H1 (cell line): ENCODE data around the gene ISCA2. TPM values are rescaled to one million over a fixed set of nuclear protein-coding genes. Genes with fewer than 3 reads are reported as not detected.

Experiments
- CTCF ChIA-PET: fragments of 300-600 bp; sonication (Branson Sonifier 250); formaldehyde crosslinking; loops from one replicate; lab custom pipeline; 2021; ENCODE audit not compliant: partially characterized antibody; lab: Charles Lee
- POLR2A ChIA-PET: fragments of 300-600 bp; sonication (Branson Sonifier 250); formaldehyde crosslinking; loops from one replicate; lab custom pipeline; 2021; ENCODE audit warnings: inconsistent platforms; ENCODE audit not compliant: partially characterized antibody; lab: Charles Lee
- DNase-seq, 2 experiments: peaks; one replicate each; pipeline versions ENCODE4 v3.0.0 to v3.0.0-alpha.2; 2010 to 2022; ENCODE audit warnings: low spot score in 2 of 2, low read depth in 1 of 2, mixed read lengths in 1 of 2
- FAIRE-seq: peaks from 2 replicates; lab custom pipeline; 2011; peaks lifted over from hg19 to GRCh38; lab: Jason Lieb, UNC
- H2AFZ ChIP-seq: 2 replicates; pipeline ENCODE4 v1.8.1; 2012; ENCODE audit warnings: low read length, inconsistent platforms
- H2AK5ac ChIP-seq: 2 replicates; pipeline ENCODE4 v1.6.1; 2013; ENCODE audit warnings: low read depth, low read length
- H2BK120ac ChIP-seq: replicated peaks from 2 replicates; pipeline ENCODE3; 2013; ENCODE audit warnings: low read depth, low read length, inconsistent platforms
- H2BK12ac ChIP-seq: 2 replicates; pipeline ENCODE4 v1.6.1; 2013; ENCODE audit warnings: low read depth, low read length
- H2BK15ac ChIP-seq: 2 replicates; pipeline ENCODE4 v1.6.1; 2013; ENCODE audit warnings: low read length
- H2BK20ac ChIP-seq: 2 replicates; pipeline ENCODE4 v1.6.1; 2013; ENCODE audit warnings: low read length
- H2BK5ac ChIP-seq: 2 replicates; pipeline ENCODE4 v1.6.1; 2013; ENCODE audit warnings: low read depth, low read length
- H3K14ac ChIP-seq: 2 replicates; pipeline ENCODE4 v1.6.1; 2013; ENCODE audit warnings: inconsistent platforms; ENCODE audit not compliant: insufficient read length
- H3K18ac ChIP-seq: 2 replicates; pipeline ENCODE4 v1.6.1; 2013; ENCODE audit warnings: low read length; ENCODE audit errors: extremely low read depth
- H3K23ac ChIP-seq: 2 replicates; pipeline ENCODE4 v1.6.1; 2013; ENCODE audit warnings: inconsistent platforms; ENCODE audit not compliant: insufficient read length
- H3K23me2 ChIP-seq: 2 replicates; pipeline ENCODE4 v1.6.1; 2013; ENCODE audit warnings: low read depth, low read length
- H3K27ac ChIP-seq: 2 replicates; pipeline ENCODE4 v1.6.1; 2011; ENCODE audit warnings: low read depth, low read length, inconsistent platforms
- H3K27me3 ChIP-seq, 4 experiments: replicated peaks in 1 of 4; 1 replicate in 1 of 4; 2 replicates in 3 of 4; pipeline versions ENCODE4 v1.6.1 to v1.8.1; 2011 to 2013; ENCODE audit warnings: low read length in 3 of 4, mild to moderate bottlenecking in 3 of 4, inconsistent platforms in 2 of 4, mixed read lengths in 2 of 4, moderate library complexity in 1 of 4; ENCODE audit not compliant: control insufficient read depth in 3 of 4, insufficient read depth in 3 of 4; ENCODE audit errors: extremely low read depth in 1 of 4
- H3K36me3 ChIP-seq, 4 experiments: 2 replicates each; pipeline versions ENCODE4 v1.6.1 to v1.8.1; 2011 to 2013; ENCODE audit warnings: mild to moderate bottlenecking in 4 of 4, low read length in 3 of 4, moderate library complexity in 2 of 4, control low read depth in 1 of 4, inconsistent platforms in 1 of 4; ENCODE audit not compliant: insufficient read depth in 4 of 4, control insufficient read depth in 2 of 4
- H3K4ac ChIP-seq: replicated peaks from 2 replicates; pipeline ENCODE3; 2013; ENCODE audit warnings: low read length, low read depth, mixed read lengths, inconsistent platforms; ENCODE audit not compliant: insufficient read length
- H3K4me1 ChIP-seq, 4 experiments: replicated peaks in 1 of 4; 1 replicate in 1 of 4; 2 replicates in 3 of 4; pipeline versions ENCODE4 v1.6.1 to v1.8.1; 2011 to 2013; ENCODE audit warnings: low read length in 3 of 4, inconsistent platforms in 2 of 4, mixed read lengths in 1 of 4; ENCODE audit not compliant: insufficient read depth in 4 of 4, control insufficient read depth in 3 of 4
- H3K4me2 ChIP-seq, 2 experiments: 2 replicates each; pipeline versions ENCODE4 v1.6.1 to v1.8.1; 2011 to 2013; ENCODE audit warnings: low read depth in 2 of 2, low read length in 2 of 2, control low read depth in 1 of 2, inconsistent platforms in 1 of 2, mild to moderate bottlenecking in 1 of 2; ENCODE audit not compliant: insufficient read depth in 1 of 2
- H3K4me3 ChIP-seq, 4 experiments: fragments of 200-600, 300-600 bp in 1 of 4; sonication (generic), shearing (Covaris generic), sonication (Bioruptor Twin) in 1 of 4; 2 replicates each; pipeline versions ENCODE4 v1.5.1 to v1.8.1; 2011 to 2016; ENCODE audit warnings: low read length in 4 of 4, low read depth in 3 of 4, control low read depth in 2 of 4, inconsistent platforms in 2 of 4, mild to moderate bottlenecking in 2 of 4, mixed read lengths in 1 of 4, moderate library complexity in 1 of 4; ENCODE audit not compliant: insufficient read depth in 2 of 4; ENCODE audit errors: extremely low read depth in 1 of 4
- H3K56ac ChIP-seq: replicated peaks from 2 replicates; pipeline ENCODE3; 2013; ENCODE audit warnings: low read depth, mild to moderate bottlenecking, mixed read lengths, low read length, inconsistent platforms; ENCODE audit not compliant: insufficient read length
- H3K79me1 ChIP-seq: 2 replicates; pipeline ENCODE4 v1.6.1; 2013; ENCODE audit warnings: low read depth, low read length, control low read depth
- H3K79me2 ChIP-seq, 2 experiments: 2 replicates each; pipeline versions ENCODE4 v1.6.1 to v1.8.1; 2012 to 2013; ENCODE audit warnings: low read length in 2 of 2, mild to moderate bottlenecking in 2 of 2, inconsistent platforms in 1 of 2; ENCODE audit not compliant: insufficient read depth in 2 of 2, control insufficient read depth in 1 of 2
- H3K9ac ChIP-seq, 4 experiments: replicated peaks in 1 of 4; 1 replicate in 1 of 4; 2 replicates in 3 of 4; pipeline versions ENCODE4 v1.6.1 to v1.8.1; 2011 to 2013; ENCODE audit warnings: low read depth in 3 of 4, low read length in 3 of 4, control low read depth in 2 of 4, mild to moderate bottlenecking in 2 of 4, moderate library complexity in 2 of 4, inconsistent platforms in 1 of 4; ENCODE audit errors: extremely low read depth in 1 of 4
- H3K9me3 ChIP-seq, 2 experiments: 2 replicates each; pipeline versions ENCODE4 v1.6.1 to v1.8.1; 2012 to 2013; ENCODE audit warnings: mild to moderate bottlenecking in 2 of 2, moderate library complexity in 2 of 2, control low read depth in 1 of 2, inconsistent platforms in 1 of 2, low read depth in 1 of 2, low read length in 1 of 2, mixed read lengths in 1 of 2; ENCODE audit not compliant: insufficient read depth in 2 of 2
- H4K20me1 ChIP-seq, 2 experiments: replicated peaks in 1 of 2; 2 replicates each; pipeline versions ENCODE3 to v1.8.1; 2011 to 2013; ENCODE audit warnings: inconsistent platforms in 2 of 2, low read length in 2 of 2, mild to moderate bottlenecking in 1 of 2; ENCODE audit not compliant: insufficient read depth in 2 of 2, control insufficient read depth in 1 of 2
- H4K5ac ChIP-seq: 2 replicates; pipeline ENCODE4 v1.6.1; 2013; ENCODE audit warnings: low read length, low read depth, mixed read lengths, inconsistent platforms; ENCODE audit not compliant: insufficient read length
- H4K8ac ChIP-seq: 2 replicates; pipeline ENCODE4 v1.8.0; 2013; ENCODE audit warnings: mild to moderate bottlenecking, moderate library complexity, low read length, inconsistent platforms; ENCODE audit not compliant: insufficient read depth; ENCODE audit errors: extremely low read depth
- H4K91ac ChIP-seq: replicated peaks from 2 replicates; pipeline ENCODE3; 2013; ENCODE audit warnings: low read length, mixed read lengths, inconsistent platforms; ENCODE audit not compliant: insufficient read length
- ATF3 ChIP-seq: IDR thresholded peaks from 2 replicates; pipeline ENCODE4 v1.6.1; 2011; ENCODE audit warnings: low read depth, mild to moderate bottlenecking, low read length; ENCODE audit not compliant: insufficient read depth
- BCL11A ChIP-seq, 2 experiments: IDR thresholded peaks; one replicate each; pipeline ENCODE4 v1.6.1; 2011; ENCODE audit warnings: low read depth in 2 of 2, low read length in 2 of 2, mild to moderate bottlenecking in 2 of 2
- CHD1 ChIP-seq: IDR thresholded peaks from 2 replicates; pipeline ENCODE4 v1.6.1; 2012; ENCODE audit warnings: low read depth, low read length, improper control_type of control experiment
- CREB1 ChIP-seq: IDR thresholded peaks from 2 replicates; pipeline ENCODE4 v1.6.1; 2012; ENCODE audit warnings: inconsistent platforms
- EGR1 ChIP-seq: IDR thresholded peaks from 2 replicates; pipeline ENCODE4 v1.6.1; 2011; ENCODE audit warnings: low read depth, low read length, borderline replicate concordance
- FOSL1 ChIP-seq: IDR thresholded peaks from 2 replicates; pipeline ENCODE4 v1.6.1; 2011; ENCODE audit warnings: mild to moderate bottlenecking, low read depth, low read length, moderate library complexity; ENCODE audit not compliant: insufficient read depth
- HDAC6 ChIP-seq: IDR thresholded peaks from one replicate; pipeline ENCODE4 v1.7.1; 2012; ENCODE audit warnings: low read depth, mild to moderate bottlenecking, inconsistent platforms, low read length, moderate library complexity
- KDM4A ChIP-seq: IDR thresholded peaks from one replicate; pipeline ENCODE4 v1.7.1; 2012; ENCODE audit warnings: low read depth, mild to moderate bottlenecking, moderate library complexity, low read length, inconsistent platforms; ENCODE audit not compliant: severe bottlenecking
- PHF8 ChIP-seq: fragments of 200-600 bp; sonication (generic); conservative IDR thresholded peaks from 2 replicates; pipeline ENCODE4 v1.7.1; 2012; ENCODE audit warnings: low read depth, mild to moderate bottlenecking, inconsistent platforms, low read length, moderate library complexity
- RFX5 ChIP-seq: IDR thresholded peaks from 2 replicates; pipeline ENCODE4 v1.6.1; 2011; ENCODE audit warnings: low read depth, low read length, improper control_type of control experiment, borderline replicate concordance
- TAF7 ChIP-seq: optimal IDR thresholded peaks from 2 replicates; pipeline ENCODE3; 2011; ENCODE audit warnings: low read depth, mild to moderate bottlenecking, inconsistent platforms, low read length, moderate library complexity, borderline replicate concordance
- TBP ChIP-seq: IDR thresholded peaks from 2 replicates; pipeline ENCODE4 v1.6.1; 2011; ENCODE audit warnings: low read depth, low read length, improper control_type of control experiment
- YY1 ChIP-seq: IDR thresholded peaks from 2 replicates; pipeline ENCODE4 v1.6.1; 2011; ENCODE audit warnings: low read depth, mild to moderate bottlenecking, low read length
- WGBS, 2 experiments: shearing (Covaris generic) in 1 of 2; methylation state at CpG; one replicate each; pipeline versions ENCODE4 v1.1.6 to v1.1.7; 2013 to 2015; ENCODE audit warnings: low lambda C conversion rate in 2 of 2, mixed read lengths in 2 of 2, inconsistent platforms in 1 of 2, low coverage in 1 of 2, missing lambda C conversion rate in 1 of 2; ENCODE audit not compliant: insufficient replicate concordance in 2 of 2, insufficient coverage in 1 of 2, insufficient read length in 1 of 2; ENCODE audit errors: extremely low coverage in 1 of 2, missing lambda C conversion rate in 1 of 2; 5-methylcytosine and 5-hydroxymethylcytosine counted together
- polyA plus RNA-seq, 7 experiments: library from polyadenylated mRNA; depleted of rRNA in 3 of 7; stranded (reverse) in 5 of 7; unstranded in 2 of 7; fragments of >200 nt in 5 of 7; fragments of 200-250 nt in 2 of 7; gene quantifications; 1 replicate in 5 of 7; 2 replicates in 1 of 7; 4 replicates in 1 of 7; pipeline versions ENCODE4 v1.2.1 to v1.2.3, GENCODE V29; 2011 to 2013; ENCODE audit warnings: missing spikeins in 2 of 7, mixed read lengths in 2 of 7
- total RNA-seq: library from RNA; stranded (reverse); fragmentation: NEBNext Ultra II Directional; extraction: Animal tissue kit (Norgen Biotek cat#: 25700); gene quantifications from 2 replicates; pipeline ENCODE4 v1.2.1, GENCODE V29; 2021

The ISCA2 gene
- total and polyA plus RNA-seq, 2 of the 8 experiments (the other 6 are each of a cell fraction or from before 2014, with no cell fraction given), result 43.5 to 78.6 TPM

GRCh38 chr14:74521756-74522155 lies 28.2 kb downstream of the ISCA2 start:
- Histone ChIP-seq H2BK5ac (no peak overlapping the region), H3K79me1 (no peaks in the 10 kb centered on the region), H3K4me3 (no peak overlapping the region), H3K4ac (no peak overlapping the region), H3K23ac (no peak overlapping the region), H3K18ac (no peak overlapping the region; the same call in 1 of the 2 replicates), H3K4me1 (peaks cover 0 to 7% (median 4%) of the 10 kb centered on the region in 4 experiments; a peak in 4 of 7 replicates), H2AK5ac (no peak overlapping the region), H2BK120ac (no peak overlapping the region), H2BK15ac (no peak overlapping the region), H3K27me3 (no peaks in the 10 kb centered on the region; a peak in 1 of 7 replicates), H3K56ac (no peak overlapping the region), H4K8ac (no peak overlapping the region), H3K4me2 (no peak overlapping the region), H2AFZ (no peak overlapping the region), H3K23me2 (no peaks in the 10 kb centered on the region), H3K27ac (no peak overlapping the region), H2BK12ac (no peak overlapping the region), H2BK20ac (no peak overlapping the region; the same call in 1 of the 2 replicates), H3K36me3 (no peaks in the 10 kb centered on the region), H4K20me1 (no peaks in the 10 kb centered on the region), H4K91ac (no peak overlapping the region), H3K79me2 (no peaks in the 10 kb centered on the region), H4K5ac (no peak overlapping the region), H3K9ac (no peak overlapping the region), H3K14ac (no peak overlapping the region), H3K9me3 (no peaks in the 10 kb centered on the region)
- no peak for DNase-seq
- ChIA-PET CTCF (interaction anchor here (0.7 to 2.7 kb wide), 2 partner anchors 10 to 20 kb away, joined by 3 to 10 read pairs; no protein-coding TSS in a partner anchor), POLR2A (no interaction called here)
- WGBS, 2 experiments, result 92% methylated on average over 4 of the region's 10 CpGs; no CpG with 5 or more reads in 1 of the 2 experiments
- TF ChIP-seq YY1 (no peak), RFX5 (no peak), HDAC6 (no peak), KDM4A (no peak), TAF7 (no peak), FOSL1 (no peak), EGR1 (no peak), BCL11A (IDR thresholded peaks at IDR 0.05; ENCODE audit: low read depth in 2 of 2, low read length in 2 of 2) (no peak), PHF8 (no peak), CHD1 (no peak), ATF3 (no peak), TBP (no peak), CREB1 (no peak)
- no peak for FAIRE-seq
